ENCODE results near the gene NEUROD6. TPM values are rescaled to one million over a fixed set of nuclear protein-coding genes. Genes with fewer than 3 reads are reported as not detected.

The NEUROD6 gene
- polyA plus RNA-seq, 2 donors: 0.01 TPM; not detected in 1

DNA sequence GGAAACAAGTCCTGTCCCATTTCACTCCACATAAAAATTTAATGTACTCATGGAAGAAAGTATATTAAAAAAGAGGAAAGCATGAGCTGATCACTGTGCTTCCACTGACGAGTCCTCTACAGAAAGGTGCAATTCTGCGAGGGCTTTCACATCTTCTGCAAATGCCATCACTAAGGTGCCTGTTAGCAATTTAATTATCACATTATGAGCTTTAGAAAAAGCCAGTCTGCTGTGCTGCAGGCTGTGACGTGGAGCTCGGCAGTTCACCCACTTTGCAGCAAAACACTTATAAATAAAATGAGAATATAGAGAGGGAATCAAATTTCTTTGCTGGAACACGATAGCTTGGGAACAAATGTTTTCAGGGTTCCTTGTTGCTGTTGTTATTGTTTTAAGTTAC, 22.5 kb upstream of the NEUROD6 start:
- no peaks in the 10 kb centered on the region for H3K4me1 ChIP-seq (ENCODE audit: control insufficient read depth in 2 of 2, insufficient read depth in 2 of 2, low read length in 1 of 2)
- 64 to 68% methylated on average over 5 of the region's 5 CpGs for WGBS, 2 donors
- no peaks in the 10 kb centered on the region for H3K27me3 ChIP-seq (ENCODE audit: control insufficient read depth in 1 of 2, insufficient read depth in 2 of 2, low read length in 2 of 2)
- H3K4me3 ChIP-seq (ENCODE audit: low read depth in 1 of 2, low read length in 2 of 2): no peak overlapping the region
- H3K27ac ChIP-seq (ENCODE audit: low read depth in 2 of 2, low read length in 1 of 2): no peak overlapping the region
- no peaks in the 10 kb centered on the region for H3K36me3 ChIP-seq (ENCODE audit: control insufficient read depth in 2 of 2, insufficient read depth in 2 of 2, low read length in 1 of 2)
- H3K9me3 ChIP-seq (ENCODE audit: control insufficient read depth in 2 of 2, insufficient read depth in 1 of 2, low read depth in 1 of 2, low read length in 1 of 2): no peaks in the 10 kb centered on the region

- Histone ChIP-seq H3K36me3 (ENCODE audit: control insufficient read depth in 2 of 2, insufficient read depth in 2 of 2, low read length in 1 of 2) (no peaks in the 10 kb centered on the region), H3K4me1 (ENCODE audit: control insufficient read depth in 2 of 2, insufficient read depth in 2 of 2, low read length in 1 of 2) (no peaks in the 10 kb centered on the region), H3K27me3 (ENCODE audit: control insufficient read depth in 1 of 2, insufficient read depth in 2 of 2, low read length in 2 of 2) (no peaks in the 10 kb centered on the region), H3K4me3 (ENCODE audit: low read depth in 1 of 2, low read length in 2 of 2) (no peak overlapping the region), H3K27ac (ENCODE audit: low read depth in 2 of 2, low read length in 1 of 2) (no peak overlapping the region), H3K9me3 (ENCODE audit: control insufficient read depth in 2 of 2, insufficient read depth in 1 of 2, low read depth in 1 of 2, low read length in 1 of 2) (no peaks in the 10 kb centered on the region)
- WGBS, 2 donors: 50 to 59% methylated on average over 1 of the region's 1 CpG
Observed at GRCh38 chr7:31362401-31362800, 21.9 kb upstream of the NEUROD6 start.

GRCh38 chr7:31358467-31358866, 17.9 kb upstream of the NEUROD6 start:
- Histone ChIP-seq H3K36me3 (ENCODE audit: control insufficient read depth in 2 of 2, insufficient read depth in 2 of 2, low read length in 1 of 2) (no peaks in the 10 kb centered on the region), H3K27ac (ENCODE audit: low read depth in 2 of 2, low read length in 1 of 2) (no peak overlapping the region), H3K4me3 (ENCODE audit: low read depth in 1 of 2, low read length in 2 of 2) (no peak overlapping the region), H3K27me3 (ENCODE audit: control insufficient read depth in 1 of 2, insufficient read depth in 2 of 2, low read length in 2 of 2) (no peaks in the 10 kb centered on the region), H3K9me3 (ENCODE audit: control insufficient read depth in 2 of 2, insufficient read depth in 1 of 2, low read depth in 1 of 2, low read length in 1 of 2) (peaks cover 0 to 3% of the 10 kb centered on the region in 2 donors), H3K4me1 (ENCODE audit: control insufficient read depth in 2 of 2, insufficient read depth in 2 of 2, low read length in 1 of 2) (no peaks in the 10 kb centered on the region)
- WGBS, 2 donors: 35 to 42% methylated on average over 3 of the region's 3 CpGs

GRCh38 chr7:31345421-31345820, 4.9 kb upstream of the NEUROD6 start:
- H3K4me3 ChIP-seq (ENCODE audit: low read depth in 1 of 2, low read length in 2 of 2): no peak overlapping the region
- H3K36me3 ChIP-seq (ENCODE audit: control insufficient read depth in 2 of 2, insufficient read depth in 2 of 2, low read length in 1 of 2): no peaks in the 10 kb centered on the region
- no peak overlapping the region for H3K27ac ChIP-seq (ENCODE audit: low read depth in 2 of 2, low read length in 1 of 2)
- WGBS, 2 donors: 71 to 73% methylated on average over 5 of the region's 5 CpGs
- no peaks in the 10 kb centered on the region for H3K27me3 ChIP-seq (ENCODE audit: control insufficient read depth in 1 of 2, insufficient read depth in 2 of 2, low read length in 2 of 2)
- H3K9me3 ChIP-seq (ENCODE audit: control insufficient read depth in 2 of 2, insufficient read depth in 1 of 2, low read depth in 1 of 2, low read length in 1 of 2): no peaks in the 10 kb centered on the region
- H3K4me1 ChIP-seq (ENCODE audit: control insufficient read depth in 2 of 2, insufficient read depth in 2 of 2, low read length in 1 of 2): no peaks in the 10 kb centered on the region

DNA sequence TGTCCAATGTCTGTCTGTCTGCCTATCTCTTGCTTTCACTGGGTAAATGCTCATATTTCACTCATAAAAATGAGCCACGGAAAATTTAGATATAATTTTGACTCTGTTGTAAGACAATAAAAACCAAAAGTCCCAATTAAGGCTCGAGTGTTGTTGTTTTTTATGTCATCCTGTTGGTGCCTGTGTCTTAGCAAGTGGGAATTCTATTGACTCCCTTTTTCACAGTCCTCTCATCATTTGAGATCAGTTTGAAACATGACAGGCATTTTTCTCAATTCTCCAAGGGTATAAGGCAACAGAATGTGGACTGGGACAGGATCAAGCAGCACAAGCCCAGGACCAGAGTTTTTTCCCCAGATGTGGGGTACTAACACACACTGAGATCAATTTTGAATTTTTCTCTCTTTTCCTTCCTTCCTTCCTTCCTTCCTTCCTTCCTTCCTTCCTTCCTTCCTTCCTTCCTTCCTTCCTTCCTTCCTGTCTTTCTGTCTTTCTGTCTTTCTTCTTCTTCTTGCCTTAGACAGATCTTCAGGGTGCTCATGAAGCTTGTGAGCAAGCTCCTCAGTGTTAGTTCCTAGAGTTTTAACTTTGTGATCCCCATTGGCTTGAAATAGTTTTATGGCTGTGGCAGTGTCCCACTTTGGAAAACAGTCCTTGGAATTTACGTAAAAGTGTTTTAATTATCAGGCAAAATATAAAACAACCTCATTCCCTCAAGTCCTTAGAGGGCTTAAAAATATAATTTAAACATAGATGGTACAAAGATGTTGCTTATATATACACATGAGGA, 3.2 kb upstream of the NEUROD6 start:
- Histone ChIP-seq H3K4me1 (ENCODE audit: control insufficient read depth in 2 of 2, insufficient read depth in 2 of 2, low read length in 1 of 2) (no peaks in the 10 kb centered on the region), H3K4me3 (ENCODE audit: low read depth in 1 of 2, low read length in 2 of 2) (no peak overlapping the region), H3K27me3 (ENCODE audit: control insufficient read depth in 1 of 2, insufficient read depth in 2 of 2, low read length in 2 of 2) (no peaks in the 10 kb centered on the region), H3K27ac (ENCODE audit: low read depth in 2 of 2, low read length in 1 of 2) (no peak overlapping the region), H3K9me3 (ENCODE audit: control insufficient read depth in 2 of 2, insufficient read depth in 1 of 2, low read depth in 1 of 2, low read length in 1 of 2) (no peaks in the 10 kb centered on the region), H3K36me3 (ENCODE audit: control insufficient read depth in 2 of 2, insufficient read depth in 2 of 2, low read length in 1 of 2) (no peaks in the 10 kb centered on the region)
- 56 to 67% methylated on average over 3 of the region's 3 CpGs for WGBS, 2 donors

- peaks cover 1 to 4% of the 10 kb centered on the region in 2 donors for H3K4me1 ChIP-seq (ENCODE audit: control insufficient read depth in 2 of 2, insufficient read depth in 2 of 2, low read length in 1 of 2)
- H3K4me3 ChIP-seq (ENCODE audit: low read depth in 1 of 2, low read length in 2 of 2): no peak overlapping the region
- H3K27me3 ChIP-seq (ENCODE audit: control insufficient read depth in 1 of 2, insufficient read depth in 2 of 2, low read length in 2 of 2): peaks cover 0 to 2% of the 10 kb centered on the region in 2 donors
- H3K36me3 ChIP-seq (ENCODE audit: control insufficient read depth in 2 of 2, insufficient read depth in 2 of 2, low read length in 1 of 2): no peaks in the 10 kb centered on the region
- WGBS, 2 donors: 24 to 27% methylated on average over 5 of the region's 5 CpGs
- no peaks in the 10 kb centered on the region for H3K9me3 ChIP-seq (ENCODE audit: control insufficient read depth in 2 of 2, insufficient read depth in 1 of 2, low read depth in 1 of 2, low read length in 1 of 2)
- H3K27ac ChIP-seq (ENCODE audit: low read depth in 2 of 2, low read length in 1 of 2): no peak overlapping the region
Observed at GRCh38 chr7:31341141-31341540, 615 bp upstream of the NEUROD6 start.

DNA sequence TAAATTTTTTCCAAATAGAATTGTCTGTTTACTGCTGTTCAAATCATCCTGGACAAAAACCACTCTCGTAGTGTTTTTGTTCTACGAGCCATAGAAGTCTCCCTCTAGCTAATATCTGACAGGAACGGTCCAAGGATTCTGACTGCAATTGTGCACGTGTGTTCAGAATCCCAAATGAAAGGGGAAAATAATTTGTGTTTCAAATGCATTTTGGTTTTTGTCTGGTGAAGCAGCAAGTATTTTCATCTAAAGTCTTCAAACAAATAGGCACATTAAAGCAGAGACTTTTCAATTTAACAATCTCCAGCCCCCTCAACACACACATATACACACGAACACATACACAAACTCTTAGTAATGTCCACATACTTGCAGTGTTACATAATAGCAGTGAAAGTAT, 475 bp downstream of the NEUROD6 start:
- H3K4me3 ChIP-seq (ENCODE audit: low read depth in 1 of 2, low read length in 2 of 2): no peak overlapping the region
- H3K36me3 ChIP-seq (ENCODE audit: control insufficient read depth in 2 of 2, insufficient read depth in 2 of 2, low read length in 1 of 2): no peaks in the 10 kb centered on the region
- H3K9me3 ChIP-seq (ENCODE audit: control insufficient read depth in 2 of 2, insufficient read depth in 1 of 2, low read depth in 1 of 2, low read length in 1 of 2): no peaks in the 10 kb centered on the region
- peaks cover 0 to 2% of the 10 kb centered on the region in 2 donors for H3K27me3 ChIP-seq (ENCODE audit: control insufficient read depth in 1 of 2, insufficient read depth in 2 of 2, low read length in 2 of 2)
- no peak overlapping the region for H3K27ac ChIP-seq (ENCODE audit: low read depth in 2 of 2, low read length in 1 of 2)
- 53 to 61% methylated on average over 5 of the region's 5 CpGs for WGBS, 2 donors
- peaks cover 2 to 5% of the 10 kb centered on the region in 2 donors for H3K4me1 ChIP-seq (ENCODE audit: control insufficient read depth in 2 of 2, insufficient read depth in 2 of 2, low read length in 1 of 2)

DNA sequence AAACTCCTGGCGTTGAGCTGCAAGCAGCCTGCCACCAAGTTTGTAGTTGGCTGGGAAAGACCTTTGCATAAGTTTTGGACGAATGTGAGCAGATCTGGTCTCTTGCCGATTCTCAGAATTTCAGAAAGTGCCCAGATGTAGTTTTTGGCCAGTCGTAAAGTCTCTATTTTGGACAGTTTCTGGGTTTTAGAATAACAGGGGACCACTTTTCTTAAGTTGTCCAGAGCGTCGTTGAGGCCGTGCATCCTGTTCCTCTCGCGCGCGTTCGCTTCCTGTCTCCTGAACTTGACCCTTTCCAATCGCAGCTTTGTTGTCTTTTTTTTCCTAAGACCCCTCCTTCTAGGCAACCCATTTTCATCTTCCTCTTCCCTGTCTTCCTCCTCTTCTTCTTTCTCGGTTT, 1.8 kb downstream of the NEUROD6 start:
- Histone ChIP-seq H3K27ac (ENCODE audit: low read depth in 2 of 2, low read length in 1 of 2) (no peak overlapping the region), H3K27me3 (ENCODE audit: control insufficient read depth in 1 of 2, insufficient read depth in 2 of 2, low read length in 2 of 2) (peaks cover 0 to 2% of the 10 kb centered on the region in 2 donors), H3K36me3 (ENCODE audit: control insufficient read depth in 2 of 2, insufficient read depth in 2 of 2, low read length in 1 of 2) (no peaks in the 10 kb centered on the region), H3K4me1 (ENCODE audit: control insufficient read depth in 2 of 2, insufficient read depth in 2 of 2, low read length in 1 of 2) (peaks cover 2 to 5% of the 10 kb centered on the region in 2 donors), H3K4me3 (ENCODE audit: low read depth in 1 of 2, low read length in 2 of 2) (no peak overlapping the region), H3K9me3 (ENCODE audit: control insufficient read depth in 2 of 2, insufficient read depth in 1 of 2, low read depth in 1 of 2, low read length in 1 of 2) (no peaks in the 10 kb centered on the region)
- 70 to 72% methylated on average over 14 of the region's 14 CpGs for WGBS, 2 donors

DNA sequence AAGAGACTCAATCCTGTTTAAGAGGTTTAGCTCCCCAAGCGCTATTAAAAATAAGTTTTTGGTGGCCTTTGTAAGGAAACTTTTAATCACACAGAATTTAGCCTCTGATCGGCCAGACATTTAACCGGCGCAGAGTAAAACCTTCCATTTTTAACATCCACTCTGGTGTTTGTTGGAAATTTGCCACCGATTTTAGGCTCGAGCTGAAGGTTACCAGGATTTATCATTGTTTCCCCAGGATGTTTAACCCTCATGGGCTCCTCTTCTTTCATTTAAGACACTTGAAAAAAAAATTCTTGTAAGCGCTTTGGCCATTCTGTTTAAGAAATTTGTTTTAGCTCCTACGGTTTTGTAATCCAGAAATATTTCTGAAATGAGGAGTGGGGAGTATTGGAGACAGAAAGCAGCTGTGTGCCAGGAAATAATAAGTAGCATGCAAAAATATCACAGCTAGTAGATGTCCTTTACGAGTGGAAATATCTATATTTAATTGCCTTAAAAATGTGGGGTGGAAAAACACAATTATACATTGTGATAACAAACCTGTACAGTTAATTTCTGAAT, 3.4 kb downstream of the NEUROD6 start:
- Histone ChIP-seq H3K9me3 (ENCODE audit: control insufficient read depth in 2 of 2, insufficient read depth in 1 of 2, low read depth in 1 of 2, low read length in 1 of 2) (no peaks in the 10 kb centered on the region), H3K4me1 (ENCODE audit: control insufficient read depth in 2 of 2, insufficient read depth in 2 of 2, low read length in 1 of 2) (peaks cover 2 to 5% of the 10 kb centered on the region in 2 donors), H3K36me3 (ENCODE audit: control insufficient read depth in 2 of 2, insufficient read depth in 2 of 2, low read length in 1 of 2) (no peaks in the 10 kb centered on the region), H3K4me3 (ENCODE audit: low read depth in 1 of 2, low read length in 2 of 2) (no peak overlapping the region), H3K27ac (ENCODE audit: low read depth in 2 of 2, low read length in 1 of 2) (no peak overlapping the region), H3K27me3 (ENCODE audit: control insufficient read depth in 1 of 2, insufficient read depth in 2 of 2, low read length in 2 of 2) (peaks cover 0 to 2% of the 10 kb centered on the region in 2 donors)
- WGBS, 2 donors: 45 to 54% methylated on average over 9 of the region's 9 CpGs
